GM11168 (cell line): ENCODE results near the gene ZNF726.
"Not testable (repeated sequence)": the region's sequence is repeated elsewhere in the genome, so short reads cannot be mapped to it uniquely, and the experiment has no call there.

ENCODE experiments used
- in situ Hi-C: fragments of 300-500 bp; cut with MboI; formaldehyde crosslinking; loops from one replicate; pipeline ENCODE4 v1.12.0; 2022; ENCODE audit warnings: low sequenced_read_pairs; ENCODE audit not compliant: unreplicated experiment

ZNF726 gene

GRCh38 chr19:23937031-23937430 lies 22.3 kb downstream of the ZNF726 start:
- in situ Hi-C loops = not testable (repeated sequence)

GRCh38 chr19:23943411-23943810 lies 28.7 kb downstream of the ZNF726 start:
- in situ Hi-C loops = no loop called here

- in situ Hi-C loops = no loop called here
These were observed 31.9 kb downstream of the ZNF726 start for GRCh38 chr19:23946569-23946968.

GRCh38 chr19:23949611-23950010 lies 34.9 kb downstream of the ZNF726 start:
- in situ Hi-C loops = no loop called here

GRCh38 chr19:23956051-23956450 lies 41.4 kb downstream of the ZNF726 start:
- in situ Hi-C loops = no loop called here

- in situ Hi-C loops = no loop called here
These were observed 43.1 kb downstream of the ZNF726 start for GRCh38 chr19:23957660-23958281.

- in situ Hi-C loops = not testable (repeated sequence)
These were observed 48.7 kb downstream of the ZNF726 start for GRCh38 chr19:23963396-23963795.

GRCh38 chr19:23963881-23964280 lies 49.2 kb downstream of the ZNF726 start:
- in situ Hi-C loops = not testable (repeated sequence)

GRCh38 chr19:23964334-23964733 lies 49.6 kb downstream of the ZNF726 start:
- in situ Hi-C loops = not testable (repeated sequence)

- in situ Hi-C loops = loop anchor here (5.0 to 10.0 kb wide), 2 partner anchors 97 to 505 kb away; no protein-coding TSS in a partner anchor
These were observed 54.9 kb downstream of the ZNF726 start for GRCh38 chr19:23969630-23970029.

GRCh38 chr19:23971598-23971997 lies 56.9 kb downstream of the ZNF726 start:
- in situ Hi-C loops = loop anchor here (10.0 kb wide), 1 partner anchor 507 kb away; no protein-coding TSS in a partner anchor

- in situ Hi-C loops = loop anchor here (10.0 kb wide), 1 partner anchor 507 kb away; no protein-coding TSS in a partner anchor
These were observed 57.5 kb downstream of the ZNF726 start for GRCh38 chr19:23972161-23972560.

- in situ Hi-C loops = loop anchor here (10.0 kb wide), 1 partner anchor 510 kb away; no protein-coding TSS in a partner anchor
These were observed 60.3 kb downstream of the ZNF726 start for GRCh38 chr19:23974941-23975340.

GRCh38 chr19:23976631-23977030 lies 61.9 kb downstream of the ZNF726 start:
- in situ Hi-C loops = loop anchor here (10.0 kb wide), 1 partner anchor 512 kb away; no protein-coding TSS in a partner anchor

- in situ Hi-C loops = loop anchor here (10.0 kb wide), 1 partner anchor 512 kb away; no protein-coding TSS in a partner anchor
These were observed 62.6 kb downstream of the ZNF726 start for GRCh38 chr19:23977256-23977655.

- in situ Hi-C loops = loop anchor here (10.0 kb wide), 1 partner anchor 513 kb away; no protein-coding TSS in a partner anchor
These were observed 63.4 kb downstream of the ZNF726 start for GRCh38 chr19:23978068-23978467.

- in situ Hi-C loops = no loop called here
These were observed 66.1 kb downstream of the ZNF726 start for GRCh38 chr19:23980805-23981204.

GRCh38 chr19:23981863-23982262 lies 67.2 kb downstream of the ZNF726 start:
- in situ Hi-C loops = no loop called here

- in situ Hi-C loops = no loop called here
These were observed 68.7 kb downstream of the ZNF726 start for GRCh38 chr19:23983406-23983805.
